H1 (cell line): Measurements from ENCODE around the gene STOML1. TPM values are rescaled to one million over a fixed set of nuclear protein-coding genes. Genes with fewer than 3 reads are reported as not detected.

Experiments used
- CTCF ChIA-PET: fragments of 300-600 bp; sonication (Branson Sonifier 250); formaldehyde crosslinking; loops from one replicate; lab custom pipeline; 2021; ENCODE audit not compliant: partially characterized antibody; lab: Charles Lee
- POLR2A ChIA-PET: fragments of 300-600 bp; sonication (Branson Sonifier 250); formaldehyde crosslinking; loops from one replicate; lab custom pipeline; 2021; ENCODE audit warnings: inconsistent platforms; ENCODE audit not compliant: partially characterized antibody; lab: Charles Lee
- DNase-seq, 2 experiments: peaks; one replicate each; pipeline versions ENCODE4 v3.0.0 to v3.0.0-alpha.2; 2010 to 2022; ENCODE audit warnings: low spot score in 2 of 2, low read depth in 1 of 2, mixed read lengths in 1 of 2
- FAIRE-seq: peaks from 2 replicates; lab custom pipeline; 2011; peaks lifted over from hg19 to GRCh38; lab: Jason Lieb, UNC
- H2AFZ ChIP-seq: 2 replicates; pipeline ENCODE4 v1.8.1; 2012; ENCODE audit warnings: low read length, inconsistent platforms
- H2AK5ac ChIP-seq: 2 replicates; pipeline ENCODE4 v1.6.1; 2013; ENCODE audit warnings: low read depth, low read length
- H2BK120ac ChIP-seq: replicated peaks from 2 replicates; pipeline ENCODE3; 2013; ENCODE audit warnings: low read depth, low read length, inconsistent platforms
- H2BK12ac ChIP-seq: 2 replicates; pipeline ENCODE4 v1.6.1; 2013; ENCODE audit warnings: low read depth, low read length
- H2BK15ac ChIP-seq: 2 replicates; pipeline ENCODE4 v1.6.1; 2013; ENCODE audit warnings: low read length
- H2BK20ac ChIP-seq: 2 replicates; pipeline ENCODE4 v1.6.1; 2013; ENCODE audit warnings: low read length
- H2BK5ac ChIP-seq: 2 replicates; pipeline ENCODE4 v1.6.1; 2013; ENCODE audit warnings: low read depth, low read length
- H3K14ac ChIP-seq: 2 replicates; pipeline ENCODE4 v1.6.1; 2013; ENCODE audit warnings: inconsistent platforms; ENCODE audit not compliant: insufficient read length
- H3K18ac ChIP-seq: 2 replicates; pipeline ENCODE4 v1.6.1; 2013; ENCODE audit warnings: low read length; ENCODE audit errors: extremely low read depth
- H3K23ac ChIP-seq: 2 replicates; pipeline ENCODE4 v1.6.1; 2013; ENCODE audit warnings: inconsistent platforms; ENCODE audit not compliant: insufficient read length
- H3K23me2 ChIP-seq: 2 replicates; pipeline ENCODE4 v1.6.1; 2013; ENCODE audit warnings: low read depth, low read length
- H3K27ac ChIP-seq: 2 replicates; pipeline ENCODE4 v1.6.1; 2011; ENCODE audit warnings: low read depth, low read length, inconsistent platforms
- H3K27me3 ChIP-seq, 4 experiments: replicated peaks in 1 of 4; 1 replicate in 1 of 4; 2 replicates in 3 of 4; pipeline versions ENCODE4 v1.6.1 to v1.8.1; 2011 to 2013; ENCODE audit warnings: low read length in 3 of 4, mild to moderate bottlenecking in 3 of 4, inconsistent platforms in 2 of 4, mixed read lengths in 2 of 4, moderate library complexity in 1 of 4; ENCODE audit not compliant: control insufficient read depth in 3 of 4, insufficient read depth in 3 of 4; ENCODE audit errors: extremely low read depth in 1 of 4
- H3K36me3 ChIP-seq, 4 experiments: 2 replicates each; pipeline versions ENCODE4 v1.6.1 to v1.8.1; 2011 to 2013; ENCODE audit warnings: mild to moderate bottlenecking in 4 of 4, low read length in 3 of 4, moderate library complexity in 2 of 4, control low read depth in 1 of 4, inconsistent platforms in 1 of 4; ENCODE audit not compliant: insufficient read depth in 4 of 4, control insufficient read depth in 2 of 4
- H3K4ac ChIP-seq: replicated peaks from 2 replicates; pipeline ENCODE3; 2013; ENCODE audit warnings: low read length, low read depth, mixed read lengths, inconsistent platforms; ENCODE audit not compliant: insufficient read length
- H3K4me1 ChIP-seq, 4 experiments: replicated peaks in 1 of 4; 1 replicate in 1 of 4; 2 replicates in 3 of 4; pipeline versions ENCODE4 v1.6.1 to v1.8.1; 2011 to 2013; ENCODE audit warnings: low read length in 3 of 4, inconsistent platforms in 2 of 4, mixed read lengths in 1 of 4; ENCODE audit not compliant: insufficient read depth in 4 of 4, control insufficient read depth in 3 of 4
- H3K4me2 ChIP-seq, 2 experiments: 2 replicates each; pipeline versions ENCODE4 v1.6.1 to v1.8.1; 2011 to 2013; ENCODE audit warnings: low read depth in 2 of 2, low read length in 2 of 2, control low read depth in 1 of 2, inconsistent platforms in 1 of 2, mild to moderate bottlenecking in 1 of 2; ENCODE audit not compliant: insufficient read depth in 1 of 2
- H3K4me3 ChIP-seq, 4 experiments: fragments of 200-600, 300-600 bp in 1 of 4; sonication (generic), shearing (Covaris generic), sonication (Bioruptor Twin) in 1 of 4; 2 replicates each; pipeline versions ENCODE4 v1.5.1 to v1.8.1; 2011 to 2016; ENCODE audit warnings: low read length in 4 of 4, low read depth in 3 of 4, control low read depth in 2 of 4, inconsistent platforms in 2 of 4, mild to moderate bottlenecking in 2 of 4, mixed read lengths in 1 of 4, moderate library complexity in 1 of 4; ENCODE audit not compliant: insufficient read depth in 2 of 4; ENCODE audit errors: extremely low read depth in 1 of 4
- H3K56ac ChIP-seq: replicated peaks from 2 replicates; pipeline ENCODE3; 2013; ENCODE audit warnings: low read depth, mild to moderate bottlenecking, mixed read lengths, low read length, inconsistent platforms; ENCODE audit not compliant: insufficient read length
- H3K79me1 ChIP-seq: 2 replicates; pipeline ENCODE4 v1.6.1; 2013; ENCODE audit warnings: low read depth, low read length, control low read depth
- H3K79me2 ChIP-seq, 2 experiments: 2 replicates each; pipeline versions ENCODE4 v1.6.1 to v1.8.1; 2012 to 2013; ENCODE audit warnings: low read length in 2 of 2, mild to moderate bottlenecking in 2 of 2, inconsistent platforms in 1 of 2; ENCODE audit not compliant: insufficient read depth in 2 of 2, control insufficient read depth in 1 of 2
- H3K9ac ChIP-seq, 4 experiments: replicated peaks in 1 of 4; 1 replicate in 1 of 4; 2 replicates in 3 of 4; pipeline versions ENCODE4 v1.6.1 to v1.8.1; 2011 to 2013; ENCODE audit warnings: low read depth in 3 of 4, low read length in 3 of 4, control low read depth in 2 of 4, mild to moderate bottlenecking in 2 of 4, moderate library complexity in 2 of 4, inconsistent platforms in 1 of 4; ENCODE audit errors: extremely low read depth in 1 of 4
- H3K9me3 ChIP-seq, 2 experiments: 2 replicates each; pipeline versions ENCODE4 v1.6.1 to v1.8.1; 2012 to 2013; ENCODE audit warnings: mild to moderate bottlenecking in 2 of 2, moderate library complexity in 2 of 2, control low read depth in 1 of 2, inconsistent platforms in 1 of 2, low read depth in 1 of 2, low read length in 1 of 2, mixed read lengths in 1 of 2; ENCODE audit not compliant: insufficient read depth in 2 of 2
- H4K20me1 ChIP-seq, 2 experiments: replicated peaks in 1 of 2; 2 replicates each; pipeline versions ENCODE3 to v1.8.1; 2011 to 2013; ENCODE audit warnings: inconsistent platforms in 2 of 2, low read length in 2 of 2, mild to moderate bottlenecking in 1 of 2; ENCODE audit not compliant: insufficient read depth in 2 of 2, control insufficient read depth in 1 of 2
- H4K5ac ChIP-seq: 2 replicates; pipeline ENCODE4 v1.6.1; 2013; ENCODE audit warnings: low read length, low read depth, mixed read lengths, inconsistent platforms; ENCODE audit not compliant: insufficient read length
- H4K8ac ChIP-seq: 2 replicates; pipeline ENCODE4 v1.8.0; 2013; ENCODE audit warnings: mild to moderate bottlenecking, moderate library complexity, low read length, inconsistent platforms; ENCODE audit not compliant: insufficient read depth; ENCODE audit errors: extremely low read depth
- H4K91ac ChIP-seq: replicated peaks from 2 replicates; pipeline ENCODE3; 2013; ENCODE audit warnings: low read length, mixed read lengths, inconsistent platforms; ENCODE audit not compliant: insufficient read length
- CHD2 ChIP-seq: IDR thresholded peaks from 2 replicates; pipeline ENCODE4 v1.6.1; 2012; ENCODE audit warnings: low read length, improper control_type of control experiment
- EZH2 ChIP-seq: fragments of 200-600 bp; sonication (generic); IDR thresholded peaks from 2 replicates; pipeline ENCODE4 v1.7.1; 2012; ENCODE audit warnings: low read depth, mild to moderate bottlenecking, moderate library complexity, low read length, inconsistent platforms; ENCODE audit not compliant: severe bottlenecking
- GTF2F1 ChIP-seq: IDR thresholded peaks from 2 replicates; pipeline ENCODE4 v1.6.1; 2012; ENCODE audit warnings: low read depth, low read length, improper control_type of control experiment, borderline replicate concordance
- KDM1A ChIP-seq: fragments of 200-600, 300-600 bp; sonication (generic); IDR thresholded peaks from 2 replicates; pipeline ENCODE4 v1.7.1; 2016; ENCODE audit warnings: mild to moderate bottlenecking, low read length, borderline replicate concordance
- PHF8 ChIP-seq: fragments of 200-600 bp; sonication (generic); conservative IDR thresholded peaks from 2 replicates; pipeline ENCODE4 v1.7.1; 2012; ENCODE audit warnings: low read depth, mild to moderate bottlenecking, inconsistent platforms, low read length, moderate library complexity
- RFX5 ChIP-seq: IDR thresholded peaks from 2 replicates; pipeline ENCODE4 v1.6.1; 2011; ENCODE audit warnings: low read depth, low read length, improper control_type of control experiment, borderline replicate concordance
- SUZ12 ChIP-seq: fragments of 200-600 bp; sonication (generic); IDR thresholded peaks from 2 replicates; pipeline ENCODE4 v1.6.1; 2012; ENCODE audit warnings: mild to moderate bottlenecking, inconsistent platforms, low read length, moderate library complexity, mixed read lengths
- TAF7 ChIP-seq: optimal IDR thresholded peaks from 2 replicates; pipeline ENCODE3; 2011; ENCODE audit warnings: low read depth, mild to moderate bottlenecking, inconsistent platforms, low read length, moderate library complexity, borderline replicate concordance
- TCF12 ChIP-seq: IDR thresholded peaks from 2 replicates; pipeline ENCODE4 v1.6.1; 2011; ENCODE audit warnings: low read depth, mild to moderate bottlenecking, low read length
- WGBS, 2 experiments: shearing (Covaris generic) in 1 of 2; methylation state at CpG; one replicate each; pipeline versions ENCODE4 v1.1.6 to v1.1.7; 2013 to 2015; ENCODE audit warnings: low lambda C conversion rate in 2 of 2, mixed read lengths in 2 of 2, inconsistent platforms in 1 of 2, low coverage in 1 of 2, missing lambda C conversion rate in 1 of 2; ENCODE audit not compliant: insufficient replicate concordance in 2 of 2, insufficient coverage in 1 of 2, insufficient read length in 1 of 2; ENCODE audit errors: extremely low coverage in 1 of 2, missing lambda C conversion rate in 1 of 2; 5-methylcytosine and 5-hydroxymethylcytosine counted together
- polyA plus RNA-seq, 7 experiments: library from polyadenylated mRNA; depleted of rRNA in 3 of 7; stranded (reverse) in 5 of 7; unstranded in 2 of 7; fragments of >200 nt in 5 of 7; fragments of 200-250 nt in 2 of 7; gene quantifications; 1 replicate in 5 of 7; 2 replicates in 1 of 7; 4 replicates in 1 of 7; pipeline versions ENCODE4 v1.2.1 to v1.2.3, GENCODE V29; 2011 to 2013; ENCODE audit warnings: missing spikeins in 2 of 7, mixed read lengths in 2 of 7
- total RNA-seq: library from RNA; stranded (reverse); fragmentation: NEBNext Ultra II Directional; extraction: Animal tissue kit (Norgen Biotek cat#: 25700); gene quantifications from 2 replicates; pipeline ENCODE4 v1.2.1, GENCODE V29; 2021

STOML1 gene
- total and polyA plus RNA-seq, 2 of the 8 experiments (the other 6 are each of a cell fraction or from before 2014, with no cell fraction given), result 2.6 to 3.2 TPM

DNA sequence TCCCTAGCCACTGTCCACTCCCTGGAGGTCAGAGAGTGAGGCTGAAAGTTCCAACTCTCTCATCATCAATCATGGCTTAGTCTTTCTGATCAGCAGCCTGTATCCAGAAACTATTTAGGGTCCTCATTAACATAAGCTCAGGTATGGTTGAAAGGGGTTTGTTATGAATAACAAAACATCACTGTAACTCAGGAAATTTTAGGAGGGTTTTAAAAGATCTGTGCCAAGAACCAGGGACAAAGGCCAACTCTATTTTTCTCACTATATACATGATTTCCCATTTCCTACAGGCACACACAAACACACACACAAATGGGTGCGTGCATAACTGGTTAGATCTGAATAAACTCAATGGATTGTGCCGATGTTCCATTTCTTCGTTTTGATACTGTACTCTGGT, 23.6 kb downstream of the STOML1 start:
- 0 out of 2 replicates have a peak overlapping the region, but pooled peaks have one; percentile 32 for H2BK12ac ChIP-seq
- no peaks in the 10 kb centered on the region for H3K23me2 ChIP-seq
- DNase-seq, result no peak
- no peak overlapping the region for H3K18ac ChIP-seq
- H3K27me3 ChIP-seq, result peaks cover 0 to 4% (median 2%) of the 10 kb centered on the region in 4 experiments; a peak in 3 of 7 replicates
- no peak overlapping the region for H3K4ac ChIP-seq
- H2AFZ ChIP-seq, result no peak overlapping the region
- no peak overlapping the region for H2AK5ac ChIP-seq
- no peak for TF ChIP-seq CHD2
- TF ChIP-seq TAF7, result no peak
- TF ChIP-seq PHF8, result no peak
- no peak for TF ChIP-seq GTF2F1
- no peak for TF ChIP-seq RFX5
- no peak for TF ChIP-seq TCF12
- TF ChIP-seq KDM1A, result no peak
- no peak for TF ChIP-seq SUZ12
- no peak for TF ChIP-seq EZH2
- no peak overlapping the region for H4K5ac ChIP-seq
- no peaks in the 10 kb centered on the region for H4K20me1 ChIP-seq
- H4K8ac ChIP-seq, result no peak overlapping the region
- no peak overlapping the region for H3K27ac ChIP-seq
- H3K79me2 ChIP-seq, result no peaks in the 10 kb centered on the region
- H3K14ac ChIP-seq, result no peak overlapping the region
- no peak overlapping the region for H3K56ac ChIP-seq
- H2BK5ac ChIP-seq, result no peak overlapping the region
- H3K36me3 ChIP-seq, result no peaks in the 10 kb centered on the region
- no peak overlapping the region for H2BK20ac ChIP-seq
- H3K9ac ChIP-seq, result no peak overlapping the region
- ChIA-PET POLR2A (no interaction called here), CTCF (interaction anchor here (0.7 to 12.9 kb wide), 6 partner anchors 12 to 86 kb away, joined by 3 to 167 read pairs (median 3); partner anchors contain the start of genes PML and STOML1)
- no peaks in the 10 kb centered on the region for H3K79me1 ChIP-seq
- no peak for FAIRE-seq
- 89% methylated on average over 3 of the region's 3 CpGs; no CpG with 5 or more reads in 1 of the 2 experiments for WGBS, 2 experiments
- H2BK120ac ChIP-seq, result no peak overlapping the region
- H4K91ac ChIP-seq, result no peak overlapping the region
- H3K23ac ChIP-seq, result no peak overlapping the region
- no peak overlapping the region for H3K4me2 ChIP-seq
- H2BK15ac ChIP-seq, result 0 out of 2 replicates have a peak overlapping the region, but pooled peaks have one; percentile 37
- no peaks in the 10 kb centered on the region for H3K9me3 ChIP-seq
- peaks cover 0 to 19% (median 6%) of the 10 kb centered on the region in 4 experiments; a peak in 6 of 7 replicates for H3K4me1 ChIP-seq
- no peak overlapping the region for H3K4me3 ChIP-seq
